Right lung (tissue), 5 donors: ENCODE measurements around the gene TAPBP. TPM values are rescaled to one million over a fixed set of nuclear protein-coding genes. Genes with fewer than 3 reads are reported as not detected.

Source experiments
- polyA plus RNA-seq, 5 donors: library from polyadenylated mRNA; unstranded; fragments of 120-200 nt; gene quantifications; one replicate each; pipeline versions ENCODE4 v1.2.1 to v1.2.3, GENCODE V29; 2013; ENCODE audit warnings: inconsistent platforms in 1 of 5, low replicate concordance in 1 of 5; ENCODE audit not compliant: insufficient read length in 5 of 5, insufficient read depth in 1 of 5

TAPBP gene
- polyA plus RNA-seq, 5 donors, result 34.2 to 59.4 (median 43.6) TPM

Other genes with a start within 250 kb of the TAPBP start
- gene HLA-DPA1, start 240.4 kb downstream of the TAPBP start, polyA plus RNA-seq, result 10 to 100 TPM; 33.0 to 44.8 (median 33.5) TPM
- gene HLA-DPB1, start 238.1 kb downstream of the TAPBP start, polyA plus RNA-seq, result 10 to 100 TPM; 20.2 to 28.5 (median 25.6) TPM
- 10 to 100 TPM in 1 of 5 donors, 1 to 10 TPM in 4; 3.0 to 10.8 (median 3.8) TPM for gene COL11A2, start 121.6 kb downstream of the TAPBP start, polyA plus RNA-seq
- 10 to 100 TPM; 56.7 to 69.7 (median 61.7) TPM for gene RXRB, start 113.4 kb downstream of the TAPBP start, polyA plus RNA-seq
- gene SLC39A7, start 113.2 kb downstream of the TAPBP start, polyA plus RNA-seq, result 100 to 1,000 TPM in 1 of 5 donors, 10 to 100 TPM in 4; 73.8 to 100 (median 90.1) TPM
- 10 to 100 TPM; 20.8 to 26.5 (median 21.7) TPM for gene HSD17B8, start 109.4 kb downstream of the TAPBP start, polyA plus RNA-seq
- 10 to 100 TPM; 46.9 to 70.0 (median 54.0) TPM for gene RING1, start 105.6 kb downstream of the TAPBP start, polyA plus RNA-seq
- gene VPS52, start 42.2 kb downstream of the TAPBP start, polyA plus RNA-seq, result 10 to 100 TPM; 74.4 to 88.8 (median 81.1) TPM
- gene RPS18, start 42.0 kb downstream of the TAPBP start, polyA plus RNA-seq, result 1,000 to 10,000 TPM; 3,696 to 4,775 (median 3,821) TPM
- gene B3GALT4, start 37.0 kb downstream of the TAPBP start, polyA plus RNA-seq, result 1 to 10 TPM; 3.3 to 4.8 (median 3.8) TPM
- 10 to 100 TPM; 50.7 to 80.1 (median 56.4) TPM for gene WDR46, start 24.8 kb downstream of the TAPBP start, polyA plus RNA-seq
- gene PFDN6, start 24.5 kb downstream of the TAPBP start, polyA plus RNA-seq, result 10 to 100 TPM; 47.1 to 61.3 (median 50.3) TPM
- 100 to 1,000 TPM; 123 to 169 (median 149) TPM for gene RGL2, start 15.1 kb downstream of the TAPBP start, polyA plus RNA-seq
- gene ZBTB22, start 3.7 kb upstream of the TAPBP start, polyA plus RNA-seq, result 10 to 100 TPM; 22.3 to 28.0 (median 24.5) TPM
- 10 to 100 TPM; 45.1 to 57.5 (median 50.3) TPM for gene DAXX, start 8.9 kb upstream of the TAPBP start, polyA plus RNA-seq
- gene KIFC1, start 77.7 kb upstream of the TAPBP start, polyA plus RNA-seq, result 10 to 100 TPM; 28.6 to 72.8 (median 47.1) TPM
- 10 to 100 TPM; 53.1 to 88.9 (median 82.8) TPM for gene PHF1, start 96.9 kb upstream of the TAPBP start, polyA plus RNA-seq
- 100 to 1,000 TPM; 153 to 208 (median 171) TPM for gene CUTA, start 104.0 kb upstream of the TAPBP start, polyA plus RNA-seq
- 10 to 100 TPM; 35.2 to 47.4 (median 44.8) TPM for gene SYNGAP1, start 106.0 kb upstream of the TAPBP start, polyA plus RNA-seq
- gene ZBTB9, start 140.5 kb upstream of the TAPBP start, polyA plus RNA-seq, result 10 to 100 TPM; 10.1 to 13.2 (median 10.6) TPM